Lung (tissue), 12 donors: ENCODE measurements around the gene MRPL51. TPM values are rescaled to one million over a fixed set of nuclear protein-coding genes. Genes with fewer than 3 reads are reported as not detected.

Experiments
- ATAC-seq: fragments of 200-7000 bp; cut with Tn5 transposase; one replicate; pipeline ENCODE4 v1.9.1; 2020; ENCODE audit warnings: moderate number of reproducible peaks; ENCODE audit not compliant: insufficient read depth, low FRiP score
- DNase-seq, 3 donors: peaks; one replicate each; pipeline ENCODE4 v3.0.0-alpha.2; 2013 to 2017
- H3K27ac ChIP-seq, 2 donors: one replicate each; pipeline ENCODE4 v1.5.1; 2013; ENCODE audit warnings: mild to moderate bottlenecking in 2 of 2, moderate library complexity in 2 of 2, control low read depth in 1 of 2, inconsistent platforms in 1 of 2, low read depth in 1 of 2, low read length in 1 of 2
- H3K27me3 ChIP-seq, 3 donors: one replicate each; pipeline ENCODE4 v1.5.1; 2013; ENCODE audit warnings: low read length in 2 of 3; ENCODE audit not compliant: control insufficient read depth in 3 of 3, insufficient read depth in 3 of 3
- H3K36me3 ChIP-seq, 4 donors: one replicate each; pipeline ENCODE4 v1.5.1; 2013; ENCODE audit warnings: low read length in 4 of 4, mild to moderate bottlenecking in 1 of 4, moderate library complexity in 1 of 4; ENCODE audit not compliant: control insufficient read depth in 4 of 4, insufficient read depth in 4 of 4
- H3K4me1 ChIP-seq, 5 donors: one replicate each; pipeline ENCODE4 v1.5.1; 2013; ENCODE audit warnings: low read length in 5 of 5, mild to moderate bottlenecking in 2 of 5, moderate library complexity in 1 of 5; ENCODE audit not compliant: control insufficient read depth in 5 of 5, insufficient read depth in 5 of 5
- H3K4me3 ChIP-seq: one replicate; pipeline ENCODE4 v1.5.1; 2013; ENCODE audit warnings: mild to moderate bottlenecking, control low read depth, moderate library complexity
- H3K9ac ChIP-seq, 2 donors: one replicate each; pipeline ENCODE4 v1.5.1; 2013; ENCODE audit warnings: low read length in 2 of 2, control low read depth in 1 of 2; ENCODE audit not compliant: insufficient read depth in 1 of 2
- H3K9me3 ChIP-seq, 4 donors: one replicate each; pipeline ENCODE4 v1.5.1; 2013; ENCODE audit warnings: low read length in 3 of 4, mild to moderate bottlenecking in 1 of 4, moderate library complexity in 1 of 4; ENCODE audit not compliant: control insufficient read depth in 4 of 4, insufficient read depth in 3 of 4
- WGBS, 2 donors: extraction: QIAGEN DNeasy Blood & Tissue Kit; methylation state at CpG; one replicate each; pipeline ENCODE4 v1.1.7; 2013; 5-methylcytosine and 5-hydroxymethylcytosine counted together
- polyA plus RNA-seq, 2 donors: library from polyadenylated mRNA; stranded (reverse); fragments of 200-250 nt; gene quantifications; one replicate each; pipeline ENCODE4 v1.2.1, GENCODE V29; 2013
- total RNA-seq, 2 donors: library from RNA; depleted of rRNA in 1 of 2; stranded (reverse); fragments of >200 nt in 1 of 2; gene quantifications; one replicate each; pipeline ENCODE4 v1.2.1, GENCODE V29; 2014 to 2021
- TF ChIP-seq, protein P1 (sequence below): IDR thresholded peaks from 2 replicates; pipeline ENCODE4 v1.5.1; 2012; ENCODE audit warnings: mild to moderate bottlenecking; ENCODE audit errors: control extremely low read depth, extremely low read depth
- donor health status: control.
- donor health status: control.
- donor health status: Bipolar disorder and iron deficiency.
- donor health status: healthy.
- donor health status: DM: yes; HTN: yes; CAD: no.

The MRPL51 gene
- total and polyA plus RNA-seq, 4 donors: 34.5 to 123 (median 91.7) TPM

DNA sequence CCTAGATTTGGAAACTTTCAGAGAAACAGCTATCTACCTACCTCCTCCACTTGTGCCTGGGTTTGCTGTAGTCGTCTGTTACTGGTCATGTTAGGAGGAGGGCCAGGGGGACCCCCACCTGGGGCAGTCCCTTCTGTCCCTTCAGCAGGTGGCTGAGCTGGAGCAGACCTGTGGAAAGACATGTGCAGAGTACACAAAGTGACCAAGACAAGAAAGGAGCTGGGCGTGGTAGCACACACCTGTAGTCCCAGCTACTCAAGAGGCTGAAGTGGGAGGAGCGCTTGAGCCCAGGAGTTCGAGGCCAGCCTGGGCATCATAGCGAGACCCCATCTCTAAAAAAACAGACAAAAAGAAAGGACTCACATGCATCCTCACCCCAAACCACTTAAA, 26.9 kb downstream of the MRPL51 start:
- Histone ChIP-seq H3K4me3 (no peak overlapping the region), H3K27ac (no peak overlapping the region), H3K4me1 (peaks cover 4 to 12% (median 9%) of the 10 kb centered on the region in 5 donors), H3K27me3 (no peaks in the 10 kb centered on the region), H3K36me3 (peaks cover 0 to 36% (median 25%) of the 10 kb centered on the region in 4 donors), H3K9me3 (no peaks in the 10 kb centered on the region), H3K9ac (no peak overlapping the region)
- DNase-seq (no peak), ATAC-seq (no peak)
- WGBS, 2 donors: 91 to 94% methylated on average over 5 of the region's 5 CpGs
- TF ChIP-seq, protein P1, sequence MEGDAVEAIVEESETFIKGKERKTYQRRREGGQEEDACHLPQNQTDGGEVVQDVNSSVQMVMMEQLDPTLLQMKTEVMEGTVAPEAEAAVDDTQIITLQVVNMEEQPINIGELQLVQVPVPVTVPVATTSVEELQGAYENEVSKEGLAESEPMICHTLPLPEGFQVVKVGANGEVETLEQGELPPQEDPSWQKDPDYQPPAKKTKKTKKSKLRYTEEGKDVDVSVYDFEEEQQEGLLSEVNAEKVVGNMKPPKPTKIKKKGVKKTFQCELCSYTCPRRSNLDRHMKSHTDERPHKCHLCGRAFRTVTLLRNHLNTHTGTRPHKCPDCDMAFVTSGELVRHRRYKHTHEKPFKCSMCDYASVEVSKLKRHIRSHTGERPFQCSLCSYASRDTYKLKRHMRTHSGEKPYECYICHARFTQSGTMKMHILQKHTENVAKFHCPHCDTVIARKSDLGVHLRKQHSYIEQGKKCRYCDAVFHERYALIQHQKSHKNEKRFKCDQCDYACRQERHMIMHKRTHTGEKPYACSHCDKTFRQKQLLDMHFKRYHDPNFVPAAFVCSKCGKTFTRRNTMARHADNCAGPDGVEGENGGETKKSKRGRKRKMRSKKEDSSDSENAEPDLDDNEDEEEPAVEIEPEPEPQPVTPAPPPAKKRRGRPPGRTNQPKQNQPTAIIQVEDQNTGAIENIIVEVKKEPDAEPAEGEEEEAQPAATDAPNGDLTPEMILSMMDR: no peak

DNA sequence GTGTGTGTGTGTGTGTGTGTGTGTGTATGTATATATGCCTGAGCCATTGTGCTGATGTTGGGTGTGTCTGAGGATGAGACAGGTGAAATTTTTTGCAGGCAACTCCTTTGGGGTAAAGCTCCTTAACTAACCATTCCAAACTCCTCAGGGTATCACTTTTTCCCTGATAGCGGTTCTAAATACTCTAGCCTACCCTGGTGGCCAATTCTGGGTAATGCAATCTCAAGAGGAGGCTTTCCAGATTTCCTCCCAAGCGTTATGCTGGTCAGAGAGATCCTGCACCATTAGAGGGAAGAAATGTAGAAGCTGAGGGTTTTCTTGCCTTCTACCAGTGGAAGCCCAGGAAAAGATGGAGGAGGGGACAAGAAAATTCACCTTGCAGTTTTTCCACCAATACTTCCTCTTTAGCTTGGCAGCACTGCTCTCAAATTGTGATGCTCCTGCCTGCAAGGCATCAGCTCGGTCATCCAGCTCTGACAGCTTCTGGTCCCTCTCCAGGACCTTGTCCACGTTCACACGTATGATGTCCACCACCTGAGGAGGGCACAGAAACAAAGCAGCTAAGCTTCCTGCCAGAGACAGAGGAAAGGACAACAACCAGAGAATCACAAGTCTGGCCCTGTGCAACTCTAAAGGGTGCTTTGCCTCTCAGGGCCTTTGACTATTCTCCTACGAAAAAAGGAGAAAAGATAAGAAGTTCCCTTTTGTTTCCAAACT, 27.4 kb downstream of the MRPL51 start:
- WGBS, 2 donors: 46 to 49% methylated on average over 6 of the region's 6 CpGs
- TF ChIP-seq, protein P1: peak; percentile 91
- H3K4me3 ChIP-seq: no peak overlapping the region
- no peaks in the 10 kb centered on the region for H3K27me3 ChIP-seq
- H3K27ac ChIP-seq: peak overlapping the region in 1 of 2 donors; percentile 27
- ATAC-seq (peak; percentile 54), DNase-seq (peak; percentile 64 to 86 (median 81))
- no peaks in the 10 kb centered on the region for H3K9me3 ChIP-seq
- H3K9ac ChIP-seq: no peak overlapping the region
- peaks cover 0 to 40% (median 29%) of the 10 kb centered on the region in 4 donors for H3K36me3 ChIP-seq
- peaks cover 4 to 12% (median 9%) of the 10 kb centered on the region in 5 donors for H3K4me1 ChIP-seq

GRCh38 chr12:6464531-6464930, 28.5 kb downstream of the MRPL51 start:
- DNase-seq (no peak), ATAC-seq (no peak)
- no peaks in the 10 kb centered on the region for H3K27me3 ChIP-seq
- TF ChIP-seq, protein P1: no peak
- H3K4me1 ChIP-seq: peaks cover under 1 to 8% (median 5%) of the 10 kb centered on the region in 5 donors
- H3K9ac ChIP-seq: no peak overlapping the region
- no peaks in the 10 kb centered on the region for H3K9me3 ChIP-seq
- H3K36me3 ChIP-seq: peaks cover 0 to 43% (median 33%) of the 10 kb centered on the region in 4 donors
- H3K27ac ChIP-seq: no peak overlapping the region
- no peak overlapping the region for H3K4me3 ChIP-seq
- 86 to 93% methylated on average over 8 of the region's 8 CpGs for WGBS, 2 donors
